Globus pallidus (tissue), 1 donor: Measurements from ENCODE around the gene ARFIP2.
"Not testable (repeated sequence)": the region's sequence is repeated elsewhere in the genome, so short reads cannot be mapped to it uniquely, and the experiment has no call there.

ENCODE experiments used
- DNase-seq: peaks from one replicate; pipeline ENCODE4 v3.0.0-alpha.2; 2015; ENCODE audit warnings: low spot score

Gene ARFIP2, protein sequence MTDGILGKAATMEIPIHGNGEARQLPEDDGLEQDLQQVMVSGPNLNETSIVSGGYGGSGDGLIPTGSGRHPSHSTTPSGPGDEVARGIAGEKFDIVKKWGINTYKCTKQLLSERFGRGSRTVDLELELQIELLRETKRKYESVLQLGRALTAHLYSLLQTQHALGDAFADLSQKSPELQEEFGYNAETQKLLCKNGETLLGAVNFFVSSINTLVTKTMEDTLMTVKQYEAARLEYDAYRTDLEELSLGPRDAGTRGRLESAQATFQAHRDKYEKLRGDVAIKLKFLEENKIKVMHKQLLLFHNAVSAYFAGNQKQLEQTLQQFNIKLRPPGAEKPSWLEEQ

DNA sequence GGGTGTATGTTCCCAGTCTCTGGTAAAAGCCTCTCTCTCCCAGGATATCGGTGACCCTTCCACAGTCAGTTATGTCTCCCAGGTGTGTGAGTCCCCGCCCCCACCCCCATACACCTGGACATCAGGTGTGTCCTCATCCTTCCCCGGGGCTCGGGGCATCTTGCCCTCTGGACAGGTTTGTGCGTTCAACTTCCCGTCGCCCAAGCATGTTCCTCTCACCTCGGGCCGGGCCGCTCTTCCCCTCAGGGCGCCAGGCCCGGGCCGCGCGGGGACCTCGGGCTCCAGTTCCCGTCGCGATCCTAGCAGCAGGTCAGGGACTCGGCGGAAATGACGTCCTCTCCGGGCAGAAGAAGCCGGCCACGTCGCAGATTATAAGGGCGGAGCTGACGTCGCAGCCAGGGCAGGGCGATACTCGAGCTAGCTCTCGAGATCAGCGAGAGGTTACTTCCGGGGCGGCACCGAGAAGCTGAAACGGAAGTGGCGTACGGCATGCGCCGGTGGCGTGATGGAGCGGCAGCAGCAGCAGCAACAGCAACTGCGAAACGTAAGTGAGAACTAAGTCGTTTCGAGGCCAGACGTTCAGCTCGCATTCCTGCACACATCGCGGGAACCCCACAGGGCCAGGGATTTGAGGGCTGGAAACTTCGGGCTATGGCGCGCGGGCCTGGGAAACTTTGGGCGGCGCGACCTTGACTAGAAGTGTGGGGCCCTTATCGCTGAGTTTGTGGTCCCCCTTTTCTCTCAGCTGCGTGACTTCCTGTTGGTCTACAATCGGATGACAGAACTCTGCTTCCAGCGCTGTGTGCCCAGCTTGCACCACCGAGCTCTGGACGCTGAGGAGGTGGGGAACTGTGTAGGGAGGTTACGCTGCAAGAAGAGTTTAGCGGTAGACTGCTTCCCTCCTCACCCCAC, at the start of gene ARFIP2, which contains the start of gene TIMM10B:
ARFIP2 (minus strand) TSS at position 320 of the 912 bp plus-strand sequence. CDS start 910 bp downstream, outside the sequence.
TIMM10B (plus strand) TSS at position 490 of the 912 bp plus-strand sequence; CDS start at position 506, 16 bp downstream.
- DNase-seq, result peak; percentile 99

- DNase-seq, result no peak
Measured at GRCh38 chr11:6530848-6531247, 49.7 kb upstream of the ARFIP2 start.

- no peak for DNase-seq
Measured at GRCh38 chr11:6529266-6529665, 48.1 kb upstream of the ARFIP2 start.

GRCh38 chr11:6526411-6527135, 45.4 kb upstream of the ARFIP2 start:
- DNase-seq, result no peak

- no peak for DNase-seq
Measured at GRCh38 chr11:6523253-6523652, 42.1 kb upstream of the ARFIP2 start.

DNA sequence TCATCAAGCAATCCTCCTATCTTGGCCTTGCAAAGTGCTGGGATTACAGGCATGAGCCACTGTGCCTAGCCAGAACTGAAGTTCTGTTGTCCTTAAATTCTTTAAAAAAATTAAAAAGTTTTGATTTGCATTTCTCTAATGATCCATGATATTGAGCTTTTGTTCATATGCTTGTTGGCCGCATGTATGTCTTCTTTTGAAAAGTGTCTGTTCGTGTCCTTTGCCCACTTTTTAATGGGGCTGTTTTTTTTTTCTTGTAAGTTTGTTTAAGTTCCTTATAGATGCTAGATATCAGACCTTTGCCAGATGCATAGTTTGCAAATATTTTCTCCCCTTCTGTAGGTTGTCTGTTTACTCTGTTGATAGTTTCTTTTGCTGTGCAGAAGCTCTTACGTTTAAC, 40.8 kb upstream of the ARFIP2 start:
- not testable (repeated sequence) for DNase-seq

DNA sequence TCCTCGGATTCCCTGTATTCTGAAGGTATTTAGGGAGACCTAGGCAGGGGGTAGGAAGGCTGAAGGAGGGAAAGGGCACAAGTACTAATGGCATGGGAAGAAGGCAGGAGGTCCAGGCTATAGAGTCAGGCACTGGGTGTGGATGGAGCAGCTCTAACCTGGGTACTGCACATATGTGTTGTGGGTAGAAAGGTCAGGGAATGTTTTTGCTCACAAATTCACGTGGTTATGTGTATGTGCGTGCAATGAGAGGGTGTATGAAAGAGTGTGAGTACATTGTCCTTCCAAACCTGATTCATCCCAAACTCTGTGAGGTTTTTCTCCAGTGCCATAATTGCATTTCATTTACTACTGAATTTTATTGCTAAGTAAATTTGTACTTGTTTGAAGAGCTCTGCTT, 39.1 kb upstream of the ARFIP2 start:
- DNase-seq, result no peak

DNA sequence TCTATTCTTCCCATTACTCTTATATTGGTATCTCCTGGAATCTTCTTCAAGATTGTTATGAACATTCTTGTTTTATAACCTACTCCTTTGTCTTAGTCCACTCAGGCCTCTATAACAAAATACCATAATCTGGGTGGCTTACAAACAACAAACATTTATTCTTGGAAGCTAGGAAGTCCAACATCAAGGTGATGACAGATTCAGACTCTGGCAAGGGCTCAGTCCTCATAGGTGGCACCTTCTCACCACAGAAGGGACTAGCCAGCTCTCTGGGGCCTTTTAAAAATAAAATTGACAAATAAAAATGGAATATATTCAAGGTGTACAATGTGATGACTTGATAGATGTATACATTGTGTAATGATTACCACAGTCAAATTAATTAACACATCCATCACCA, 35.7 kb upstream of the ARFIP2 start:
- DNase-seq, result no peak

DNA sequence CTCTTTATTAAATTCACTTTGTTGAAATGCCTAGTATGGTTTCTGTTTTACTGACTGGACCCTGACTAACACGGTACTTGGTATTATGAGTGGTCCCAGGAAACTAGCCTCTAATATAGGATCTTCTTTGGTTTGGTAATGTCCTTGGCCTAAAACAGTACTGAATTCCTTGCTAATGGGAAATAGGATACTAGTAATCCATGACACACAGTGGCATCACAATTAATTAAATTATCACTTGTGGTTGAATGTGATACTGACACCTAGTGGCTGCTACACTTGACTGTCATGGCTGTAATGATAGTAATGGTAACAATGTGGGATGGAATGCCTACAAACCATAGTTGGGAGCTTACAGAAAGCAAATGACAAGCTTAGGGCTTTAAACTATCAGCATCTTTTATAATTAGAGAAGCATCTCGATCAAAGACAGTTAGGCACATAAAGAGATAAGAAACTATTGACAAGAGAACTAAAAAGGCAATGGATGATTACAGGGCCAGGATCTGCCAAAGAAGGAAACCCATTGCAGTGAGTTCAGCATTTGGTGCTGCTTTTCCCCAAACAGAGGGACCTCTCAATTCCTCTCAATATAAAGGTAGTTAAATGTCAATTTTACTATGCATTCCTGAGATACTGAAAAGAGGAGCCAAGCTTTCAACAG, 24.6 kb upstream of the ARFIP2 start:
- DNase-seq, result peak; percentile 51

DNA sequence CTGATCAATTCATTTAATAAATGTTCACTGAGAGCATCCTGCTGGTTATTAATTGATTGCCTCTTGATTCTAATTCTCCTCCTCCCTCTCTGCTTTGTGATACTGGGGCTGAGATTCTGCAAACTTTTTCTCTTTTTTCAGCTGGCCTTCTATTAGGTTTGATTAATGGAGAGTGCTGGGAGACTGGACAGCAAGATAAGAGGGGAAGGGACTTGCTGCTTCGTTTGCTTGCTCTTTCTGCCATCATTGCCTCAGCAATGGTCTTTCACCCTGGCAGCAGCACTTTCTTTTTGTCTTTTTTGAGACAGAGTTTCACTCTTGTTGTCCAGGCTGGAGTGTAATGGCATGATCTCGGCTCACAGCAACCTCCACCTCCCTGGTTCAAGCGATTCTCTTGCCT, 23.0 kb upstream of the ARFIP2 start:
- DNase-seq, result no peak

DNA sequence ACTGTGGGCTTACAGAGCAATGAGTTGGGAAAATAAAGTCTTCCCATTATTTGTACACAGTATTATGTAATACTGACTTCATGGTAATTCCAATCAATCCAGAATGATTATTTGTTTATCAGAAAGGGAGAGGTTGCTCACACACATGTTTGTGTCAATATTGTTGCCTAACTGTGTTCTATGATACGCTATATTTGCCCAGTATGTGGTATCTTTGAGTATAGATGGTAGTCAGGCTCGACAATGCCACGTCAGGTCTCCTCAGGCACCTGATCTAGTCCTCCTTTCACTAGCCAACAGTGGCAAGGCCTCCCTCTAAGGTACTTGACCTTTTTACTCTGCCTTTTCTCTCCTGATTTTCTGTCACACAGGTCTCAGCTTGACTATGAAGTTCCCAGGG, 21.3 kb upstream of the ARFIP2 start:
- DNase-seq, result no peak

DNA sequence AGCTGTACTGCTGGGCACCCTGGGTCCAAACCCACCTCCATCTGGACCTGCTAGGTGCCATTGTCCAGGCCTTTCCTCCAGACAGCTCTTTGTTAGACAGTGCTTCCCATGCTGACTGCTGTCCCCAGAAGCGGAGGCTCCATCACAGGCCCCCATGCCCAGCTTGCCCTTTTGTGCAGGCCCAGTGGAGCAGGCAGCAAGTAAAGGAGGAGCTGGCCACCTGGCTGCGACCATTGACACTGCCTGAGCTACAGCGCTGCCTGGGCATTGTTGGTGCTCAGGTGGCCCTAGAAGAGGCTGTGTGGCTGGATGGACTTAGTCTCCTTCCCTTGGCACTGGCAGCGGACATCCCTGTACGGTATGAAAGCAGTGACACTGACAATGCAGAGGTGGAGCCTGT, 17.4 kb upstream of the ARFIP2 start:
- no peak for DNase-seq

DNA sequence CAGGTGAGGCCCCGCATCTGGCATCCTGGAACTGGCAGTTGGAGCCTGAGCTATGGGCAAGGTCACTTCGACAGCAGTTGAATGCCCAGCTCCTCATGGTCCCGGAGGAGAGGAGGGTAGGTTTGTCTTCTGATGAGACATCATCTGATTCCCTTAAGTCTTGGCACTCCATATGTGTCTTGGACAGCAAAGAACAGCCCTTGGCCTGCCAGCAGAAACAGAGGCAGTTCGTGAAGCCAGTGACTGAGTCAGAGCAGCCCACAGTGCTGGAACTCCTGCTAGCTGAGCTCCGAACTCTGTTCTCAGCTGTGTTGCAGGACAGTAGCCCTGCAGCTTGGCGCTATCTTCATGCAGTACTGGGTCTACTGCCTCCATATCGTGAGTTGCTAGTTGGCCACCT, 17.0 kb upstream of the ARFIP2 start:
- no peak for DNase-seq

DNA sequence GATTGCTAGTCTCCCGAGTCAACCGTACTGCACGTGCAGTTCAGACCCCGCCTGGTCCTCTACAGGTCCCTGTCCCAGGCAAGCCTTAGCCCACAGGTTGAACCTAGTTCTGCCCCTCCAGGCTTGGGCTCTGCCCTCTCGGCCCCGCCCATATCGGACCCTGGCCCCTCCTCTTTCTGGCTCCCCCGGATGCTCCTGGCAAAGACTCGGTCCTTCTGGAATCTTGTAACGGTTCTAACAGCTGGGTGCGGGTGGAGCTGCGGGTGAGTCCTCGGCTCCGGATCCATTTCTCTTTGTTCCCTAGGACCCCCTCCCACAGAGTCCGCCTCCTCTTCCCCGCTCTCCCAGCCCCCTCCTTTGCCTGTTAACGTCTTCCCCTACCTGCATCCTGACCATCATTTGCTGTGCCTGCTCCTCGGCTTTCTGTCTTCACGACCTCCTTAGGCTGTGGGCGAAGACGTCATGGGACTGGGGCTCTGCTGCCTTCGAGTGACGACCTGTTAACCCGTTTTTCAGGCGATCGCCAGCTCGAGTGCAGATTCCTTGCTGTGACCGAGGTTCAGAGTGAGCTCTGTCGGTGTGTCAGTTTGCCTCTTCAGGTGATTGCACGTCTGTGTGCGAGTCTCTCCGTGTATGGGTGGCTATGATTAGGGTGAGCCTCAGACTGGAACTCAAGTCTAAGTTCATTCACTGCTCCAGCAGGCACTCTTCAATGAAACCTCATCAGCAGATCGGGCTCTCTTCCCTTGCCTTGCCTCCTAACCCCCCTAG, 16.1 kb upstream of the ARFIP2 start, which contains the start of gene DNHD1:
DNHD1 (plus strand) TSS at position 212 of the 771 bp plus-strand sequence. CDS start 936 bp downstream, outside the sequence.
- DNase-seq, result no peak

GRCh38 chr11:6489306-6489705, 8.2 kb upstream of the ARFIP2 start:
- no peak for DNase-seq

GRCh38 chr11:6488821-6489220, 7.7 kb upstream of the ARFIP2 start:
- DNase-seq, result no peak

GRCh38 chr11:6488342-6488741, 7.2 kb upstream of the ARFIP2 start:
- DNase-seq, result no peak

DNA sequence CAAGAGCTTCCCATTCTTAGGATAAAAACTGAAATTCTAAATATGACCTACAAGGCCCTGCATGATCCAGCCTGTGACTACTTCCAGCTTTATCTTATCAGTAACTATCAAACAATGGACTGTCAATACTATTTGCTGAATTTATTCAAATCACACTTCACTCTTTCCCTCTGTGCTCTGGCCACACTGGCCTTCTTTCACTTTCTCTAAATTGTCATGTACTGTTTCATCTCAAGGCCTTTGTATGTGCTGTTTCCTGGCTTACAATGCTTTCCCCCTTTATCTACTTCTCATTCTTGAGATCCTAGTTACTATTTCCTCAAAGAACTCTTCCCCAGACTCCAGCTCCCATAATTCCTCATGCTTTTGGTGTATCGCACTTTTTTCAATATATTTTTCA, 5.8 kb upstream of the ARFIP2 start:
- DNase-seq, result no peak

DNA sequence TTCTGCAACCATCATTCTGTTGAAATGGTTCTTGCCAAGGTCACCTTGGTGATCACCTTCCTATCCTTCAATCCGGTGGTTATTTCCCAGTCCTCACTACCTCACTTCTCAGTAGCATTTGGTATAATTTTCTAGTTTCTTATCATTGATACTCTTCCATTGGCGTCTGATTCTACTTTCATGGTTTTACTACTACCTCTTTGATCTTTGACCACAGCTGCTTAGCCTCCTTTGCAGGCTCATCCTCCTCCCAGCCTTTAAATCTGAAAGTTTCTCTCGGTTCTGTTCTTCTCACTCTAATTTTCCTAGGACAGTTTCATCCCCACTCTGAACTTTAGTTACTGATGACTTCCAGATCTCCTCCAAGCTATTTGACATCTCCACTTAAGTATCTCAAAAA, 5.1 kb upstream of the ARFIP2 start:
- DNase-seq, result no peak

DNA sequence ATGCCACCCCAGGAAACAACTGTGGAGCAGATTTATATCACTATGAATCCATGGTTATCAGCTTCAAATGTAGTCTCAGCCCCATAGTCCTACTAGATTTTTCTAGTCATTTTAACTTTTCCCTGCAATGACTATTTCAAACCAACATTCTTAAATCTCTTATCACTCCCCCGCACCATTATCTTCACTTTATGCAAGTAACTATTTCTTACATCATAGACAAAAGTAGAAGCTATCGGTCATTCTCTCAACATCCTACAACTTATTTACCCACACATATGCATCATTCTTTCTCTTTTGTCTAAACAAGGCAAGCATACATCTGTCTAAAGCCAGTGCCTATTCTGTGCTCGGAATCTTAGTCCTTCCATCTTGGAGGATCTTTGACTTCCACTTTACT, 4.5 kb upstream of the ARFIP2 start:
- no peak for DNase-seq

GRCh38 chr11:6483015-6483414, 1.9 kb upstream of the ARFIP2 start:
- no peak for DNase-seq
